Panc1 (cell line): ENCODE measurements around the gene PPDPF. TPM values are rescaled to one million over a fixed set of nuclear protein-coding genes. Genes with fewer than 3 reads are reported as not detected.
A peak's percentile ranks its signal among the peaks of the same experiment; 100 is the strongest.

Experiments
- ATAC-seq: fragments of 200-7000 bp; cut with Tn5 transposase; 2 replicates; pipeline ENCODE4 v1.9.1; 2020; ENCODE audit warnings: mild to moderate bottlenecking, moderate library complexity
- BruUV-seq: library from RNA; stranded (reverse); fragments of 400-500 nt; replicated peaks from 2 replicates; lab custom pipeline; 2021; lab: Mats Ljungman, UMichigan
- CTCF ChIA-PET: fragments of 300-600 bp; sonication (Branson Sonifier 250); formaldehyde crosslinking; loops from one replicate; lab custom pipeline; 2022; ENCODE audit warnings: antibody characterized with exemption; lab: Charles Lee
- POLR2A ChIA-PET: fragments of 300-600 bp; sonication (Branson Sonifier 250); formaldehyde crosslinking; loops from one replicate; lab custom pipeline; 2022; ENCODE audit warnings: antibody characterized with exemption; lab: Charles Lee
- DNase-seq: peaks from one replicate; pipeline ENCODE4 v3.0.0-alpha.2; 2010; ENCODE audit warnings: low read depth, low spot score
- H3K27ac ChIP-seq: 2 replicates; pipeline ENCODE4 v1.5.1; 2011; ENCODE audit warnings: mild to moderate bottlenecking, low read length, inconsistent platforms
- H3K27me3 ChIP-seq: fragments of 200-500 bp; sonication (Bioruptor generic); 2 replicates; pipeline ENCODE4 v1.6.0; 2014; ENCODE audit warnings: low read length, inconsistent platforms; ENCODE audit not compliant: control insufficient read depth, insufficient read depth
- H3K36me3 ChIP-seq: fragments of 200-500 bp; sonication (Bioruptor generic); 2 replicates; pipeline ENCODE4 v1.5.1; 2014; ENCODE audit warnings: inconsistent platforms, mild to moderate bottlenecking, low read length, moderate library complexity; ENCODE audit not compliant: control insufficient read depth, insufficient read depth
- H3K4me1 ChIP-seq: 2 replicates; pipeline ENCODE4 v1.5.1; 2011; ENCODE audit warnings: inconsistent platforms, mild to moderate bottlenecking, low read length, moderate library complexity; ENCODE audit not compliant: control insufficient read depth, insufficient read depth
- H3K4me3 ChIP-seq, 2 experiments: 2 replicates each; pipeline ENCODE4 v1.5.1; 2011 to 2012; ENCODE audit warnings: low read depth in 2 of 2, low read length in 2 of 2, mild to moderate bottlenecking in 2 of 2, inconsistent platforms in 1 of 2, moderate library complexity in 1 of 2
- H3K9me3 ChIP-seq: fragments of 200-500 bp; sonication (Bioruptor generic); 2 replicates; pipeline ENCODE4 v1.5.1; 2014; ENCODE audit warnings: low read depth, mild to moderate bottlenecking, inconsistent platforms, low read length, moderate library complexity; ENCODE audit not compliant: control insufficient read depth, insufficient read depth
- POLR2AphosphoS5 ChIP-seq: IDR thresholded peaks from 2 replicates; pipeline ENCODE4 v1.6.1; 2012; ENCODE audit warnings: mild to moderate bottlenecking, low read depth, low read length, moderate library complexity
- SIN3A ChIP-seq: IDR thresholded peaks from 2 replicates; pipeline ENCODE4 v1.6.1; 2012; ENCODE audit warnings: low read depth, mild to moderate bottlenecking, low read length, moderate library complexity, borderline replicate concordance; ENCODE audit not compliant: insufficient read depth
- TCF7L2 ChIP-seq: IDR thresholded peaks from 2 replicates; pipeline ENCODE4 v1.6.1; 2011; ENCODE audit warnings: mild to moderate bottlenecking, low read depth, low read length, inconsistent platforms
- in situ Hi-C: cut with HindIII; loops from 2 replicates; pipeline ENCODE4 v1.10.0; 2016; ENCODE audit warnings: low sequenced_read_pairs, low pct_unique_long_range_greater_than_20kb
- intact Hi-C: fragments of 100-400 bp; cut with micrococcal nuclease; formaldehyde crosslinking; loops from one replicate; pipeline ENCODE4 v1.10.0; 2022; ENCODE audit not compliant: unreplicated experiment
- total RNA-seq: library from RNA; stranded (reverse); gene quantifications from one replicate; pipeline ENCODE4 v1.2.1, GENCODE V29; 2021; ENCODE audit not compliant: unreplicated experiment
- TF ChIP-seq, protein P1 (sequence below): fragments of 450-650 bp; IDR thresholded peaks from 2 replicates; pipeline ENCODE4 v1.5.1; 2017; ENCODE audit warnings: mild to moderate bottlenecking
- TF ChIP-seq, protein P2 (sequence below), 2 experiments: IDR thresholded peaks; 2 replicates each; pipeline ENCODE4 v1.6.1; 2011 to 2012; ENCODE audit warnings: low read depth in 2 of 2, control low read depth in 1 of 2, low read length in 1 of 2, mild to moderate bottlenecking in 1 of 2, moderate library complexity in 1 of 2; ENCODE audit not compliant: insufficient read depth in 1 of 2

The PPDPF gene
- total RNA-seq, 1 experiment from 2014 or later: 241 TPM

DNA sequence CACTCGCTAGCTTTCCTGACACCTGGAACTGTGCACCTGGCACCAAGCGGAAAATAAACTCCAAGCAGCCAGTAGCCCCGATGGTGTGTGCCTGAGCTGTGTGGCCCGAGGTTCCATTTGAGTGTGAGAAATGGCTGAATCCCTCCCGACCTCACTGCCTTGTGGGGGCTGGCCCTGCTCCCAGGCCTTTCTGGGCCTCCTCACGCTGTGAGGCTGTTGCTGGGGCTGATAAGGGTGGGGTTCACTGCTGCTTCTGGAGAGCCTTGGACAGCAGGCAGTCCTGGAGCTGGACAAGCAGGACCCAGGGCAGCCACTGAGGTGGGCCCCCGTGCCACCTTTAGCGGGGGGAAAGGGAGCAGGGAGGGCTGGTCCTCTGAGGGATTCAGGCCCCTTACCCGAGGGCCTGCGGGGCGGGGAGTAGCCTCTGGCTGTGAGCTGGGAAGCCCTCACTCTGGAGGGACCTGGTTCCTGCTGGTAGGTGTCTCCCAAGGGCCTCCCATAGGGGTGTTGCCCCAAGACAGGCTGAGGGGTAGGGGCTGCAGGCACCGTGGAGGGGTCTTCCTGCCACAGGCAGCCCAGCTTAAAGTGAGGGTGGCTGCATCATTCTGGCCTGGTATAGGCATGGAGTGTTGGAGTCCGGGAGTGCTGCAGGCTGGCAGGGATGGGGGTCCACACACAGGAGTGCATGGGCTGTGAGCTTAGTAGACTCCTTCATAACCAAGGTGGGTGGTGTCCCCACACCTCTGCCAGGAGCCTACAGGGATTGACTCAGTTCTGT lies 1.7 kb downstream of the PPDPF start:
- DNase-seq (no peak), ATAC-seq (no peak)
- ChIA-PET POLR2A (no interaction called here), CTCF (interaction anchor here (1.1 kb wide), 1 partner anchor 41 kb away, joined by 9 read pairs; no protein-coding TSS in a partner anchor)
- Histone ChIP-seq H3K27me3 (no peaks in the 10 kb centered on the region), H3K4me1 (peaks cover 7% of the 10 kb centered on the region), H3K36me3 (peaks cover 4% of the 10 kb centered on the region; the same call in 1 of the 2 replicates), H3K4me3 (peak overlapping the region; percentile 19 to 32), H3K27ac (no peak overlapping the region), H3K9me3 (no peaks in the 10 kb centered on the region)
- TF ChIP-seq, protein P1, sequence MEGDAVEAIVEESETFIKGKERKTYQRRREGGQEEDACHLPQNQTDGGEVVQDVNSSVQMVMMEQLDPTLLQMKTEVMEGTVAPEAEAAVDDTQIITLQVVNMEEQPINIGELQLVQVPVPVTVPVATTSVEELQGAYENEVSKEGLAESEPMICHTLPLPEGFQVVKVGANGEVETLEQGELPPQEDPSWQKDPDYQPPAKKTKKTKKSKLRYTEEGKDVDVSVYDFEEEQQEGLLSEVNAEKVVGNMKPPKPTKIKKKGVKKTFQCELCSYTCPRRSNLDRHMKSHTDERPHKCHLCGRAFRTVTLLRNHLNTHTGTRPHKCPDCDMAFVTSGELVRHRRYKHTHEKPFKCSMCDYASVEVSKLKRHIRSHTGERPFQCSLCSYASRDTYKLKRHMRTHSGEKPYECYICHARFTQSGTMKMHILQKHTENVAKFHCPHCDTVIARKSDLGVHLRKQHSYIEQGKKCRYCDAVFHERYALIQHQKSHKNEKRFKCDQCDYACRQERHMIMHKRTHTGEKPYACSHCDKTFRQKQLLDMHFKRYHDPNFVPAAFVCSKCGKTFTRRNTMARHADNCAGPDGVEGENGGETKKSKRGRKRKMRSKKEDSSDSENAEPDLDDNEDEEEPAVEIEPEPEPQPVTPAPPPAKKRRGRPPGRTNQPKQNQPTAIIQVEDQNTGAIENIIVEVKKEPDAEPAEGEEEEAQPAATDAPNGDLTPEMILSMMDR: no peak
- TF ChIP-seq SIN3A (no peak), TCF7L2 (no peak), POLR2AphosphoS5 (no peak)
- TF ChIP-seq, protein P2, sequence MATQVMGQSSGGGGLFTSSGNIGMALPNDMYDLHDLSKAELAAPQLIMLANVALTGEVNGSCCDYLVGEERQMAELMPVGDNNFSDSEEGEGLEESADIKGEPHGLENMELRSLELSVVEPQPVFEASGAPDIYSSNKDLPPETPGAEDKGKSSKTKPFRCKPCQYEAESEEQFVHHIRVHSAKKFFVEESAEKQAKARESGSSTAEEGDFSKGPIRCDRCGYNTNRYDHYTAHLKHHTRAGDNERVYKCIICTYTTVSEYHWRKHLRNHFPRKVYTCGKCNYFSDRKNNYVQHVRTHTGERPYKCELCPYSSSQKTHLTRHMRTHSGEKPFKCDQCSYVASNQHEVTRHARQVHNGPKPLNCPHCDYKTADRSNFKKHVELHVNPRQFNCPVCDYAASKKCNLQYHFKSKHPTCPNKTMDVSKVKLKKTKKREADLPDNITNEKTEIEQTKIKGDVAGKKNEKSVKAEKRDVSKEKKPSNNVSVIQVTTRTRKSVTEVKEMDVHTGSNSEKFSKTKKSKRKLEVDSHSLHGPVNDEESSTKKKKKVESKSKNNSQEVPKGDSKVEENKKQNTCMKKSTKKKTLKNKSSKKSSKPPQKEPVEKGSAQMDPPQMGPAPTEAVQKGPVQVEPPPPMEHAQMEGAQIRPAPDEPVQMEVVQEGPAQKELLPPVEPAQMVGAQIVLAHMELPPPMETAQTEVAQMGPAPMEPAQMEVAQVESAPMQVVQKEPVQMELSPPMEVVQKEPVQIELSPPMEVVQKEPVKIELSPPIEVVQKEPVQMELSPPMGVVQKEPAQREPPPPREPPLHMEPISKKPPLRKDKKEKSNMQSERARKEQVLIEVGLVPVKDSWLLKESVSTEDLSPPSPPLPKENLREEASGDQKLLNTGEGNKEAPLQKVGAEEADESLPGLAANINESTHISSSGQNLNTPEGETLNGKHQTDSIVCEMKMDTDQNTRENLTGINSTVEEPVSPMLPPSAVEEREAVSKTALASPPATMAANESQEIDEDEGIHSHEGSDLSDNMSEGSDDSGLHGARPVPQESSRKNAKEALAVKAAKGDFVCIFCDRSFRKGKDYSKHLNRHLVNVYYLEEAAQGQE (IDR thresholded peaks at IDR 0.05; ENCODE audit: insufficient read depth in 1 of 2, low read depth in 2 of 2, low read length in 1 of 2): no peak
- no TSS peak for BruUV-seq
- intact Hi-C loops: no loop called here
- in situ Hi-C loops: no loop called here

DNA sequence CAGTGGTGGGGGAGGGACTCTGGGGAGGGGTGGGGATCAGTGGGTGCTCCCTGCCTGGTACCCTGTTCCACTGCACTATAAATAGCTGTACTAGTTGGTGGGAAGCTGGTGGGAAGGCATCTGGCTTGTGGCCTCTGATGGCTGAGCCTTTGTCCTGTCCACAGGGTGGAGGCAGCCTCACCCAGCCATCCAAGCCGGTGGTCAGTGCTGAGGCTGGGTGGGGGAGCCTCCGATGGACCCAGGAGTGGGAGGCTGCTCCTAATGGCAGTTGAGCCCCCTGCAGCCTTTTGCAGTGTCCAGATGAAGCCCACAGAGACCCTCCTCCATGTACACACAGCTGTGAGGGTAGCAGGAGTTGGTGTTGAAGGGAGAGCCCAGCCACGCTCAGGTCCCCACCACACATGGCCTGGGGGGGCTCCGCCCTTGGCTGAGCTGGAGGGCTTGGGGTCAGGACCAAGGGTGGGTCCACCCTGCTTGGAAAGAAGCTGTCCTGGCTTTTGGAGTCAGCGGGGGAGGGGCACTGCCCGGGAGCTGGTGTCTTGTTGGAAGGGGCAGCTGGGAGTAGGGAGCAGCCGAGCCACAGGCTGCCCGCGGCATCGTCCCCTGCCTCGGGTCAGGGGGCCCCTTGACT lies 2.5 kb downstream of the PPDPF start:
- CTCF ChIA-PET: no interaction called here
- no peak for DNase-seq
- no TSS peak for BruUV-seq

More for the DNA sequence above, 2.5 kb downstream of the PPDPF start:
- intact Hi-C loops: no loop called here
- Histone ChIP-seq H3K36me3 (peaks cover 4% of the 10 kb centered on the region; the same call in 1 of the 2 replicates), H3K4me3 (no peak overlapping the region), H3K9me3 (no peaks in the 10 kb centered on the region), H3K4me1 (peaks cover 7% of the 10 kb centered on the region), H3K27ac (no peak overlapping the region), H3K27me3 (no peaks in the 10 kb centered on the region)
- in situ Hi-C loops: no loop called here
- TF ChIP-seq, protein P2 (IDR thresholded peaks at IDR 0.05; ENCODE audit: insufficient read depth in 1 of 2, low read depth in 2 of 2, low read length in 1 of 2): no peak
- TF ChIP-seq POLR2AphosphoS5: 0 out of 2 replicates have a peak, but pooled peaks have one; percentile 13
- no peak for TF ChIP-seq SIN3A
- POLR2A ChIA-PET: no interaction called here
- ATAC-seq: no peak
